HEK293 (cell line): ENCODE data around the gene KCNF1.

ENCODE experiments used
- KLF16 ChIP-seq: fragments of 450-650 bp; formaldehyde crosslinking; IDR thresholded peaks from 2 replicates; pipeline ENCODE4 v1.5.1; 2017; ENCODE audit warnings: missing biosample characterization, missing genetic modification characterization
- MZF1 ChIP-seq: fragments of 450-650 bp; formaldehyde crosslinking; IDR thresholded peaks from 2 replicates; pipeline ENCODE4 v1.5.1; 2017; ENCODE audit warnings: missing biosample characterization, missing genetic modification characterization, borderline replicate concordance
- ZBTB17 ChIP-seq: fragments of 450-650 bp; formaldehyde crosslinking; IDR thresholded peaks from 2 replicates; pipeline ENCODE4 v1.5.1; 2016; ENCODE audit warnings: missing biosample characterization, missing genetic modification characterization
- ZBTB7A ChIP-seq: fragments of 450-650 bp; formaldehyde crosslinking; IDR thresholded peaks from 2 replicates; pipeline ENCODE4 v1.5.1; 2016; ENCODE audit warnings: low read depth, missing biosample characterization, missing genetic modification characterization
- ZNF157 ChIP-seq: fragments of 450-650 bp; formaldehyde crosslinking; IDR thresholded peaks from 2 replicates; pipeline ENCODE4 v1.5.1; 2016; ENCODE audit warnings: missing biosample characterization, missing genetic modification characterization
- ZNF211 ChIP-seq: fragments of 450-650 bp; formaldehyde crosslinking; IDR thresholded peaks from 2 replicates; pipeline ENCODE4 v1.5.1; 2016; ENCODE audit warnings: low read depth, missing biosample characterization, missing genetic modification characterization
- ZNF354C ChIP-seq: fragments of 450-650 bp; formaldehyde crosslinking; IDR thresholded peaks from 2 replicates; pipeline ENCODE4 v1.5.1; 2016; ENCODE audit warnings: missing biosample characterization, missing genetic modification characterization, low read depth, borderline replicate concordance
- ZNF837 ChIP-seq: fragments of 450-650 bp; formaldehyde crosslinking; IDR thresholded peaks from 2 replicates; pipeline ENCODE4 v1.5.1; 2016; ENCODE audit warnings: missing biosample characterization, missing genetic modification characterization
- TF ChIP-seq, protein P1 (sequence below): fragments of 450-650 bp; formaldehyde crosslinking; IDR thresholded peaks from 2 replicates; pipeline ENCODE4 v1.5.1; 2016; ENCODE audit warnings: missing biosample characterization, missing genetic modification characterization
- TF ChIP-seq, protein P2 (sequence below): fragments of 450-650 bp; formaldehyde crosslinking; IDR thresholded peaks from 2 replicates; pipeline ENCODE4 v1.5.1; 2016; ENCODE audit warnings: missing biosample characterization, missing genetic modification characterization

DNA sequence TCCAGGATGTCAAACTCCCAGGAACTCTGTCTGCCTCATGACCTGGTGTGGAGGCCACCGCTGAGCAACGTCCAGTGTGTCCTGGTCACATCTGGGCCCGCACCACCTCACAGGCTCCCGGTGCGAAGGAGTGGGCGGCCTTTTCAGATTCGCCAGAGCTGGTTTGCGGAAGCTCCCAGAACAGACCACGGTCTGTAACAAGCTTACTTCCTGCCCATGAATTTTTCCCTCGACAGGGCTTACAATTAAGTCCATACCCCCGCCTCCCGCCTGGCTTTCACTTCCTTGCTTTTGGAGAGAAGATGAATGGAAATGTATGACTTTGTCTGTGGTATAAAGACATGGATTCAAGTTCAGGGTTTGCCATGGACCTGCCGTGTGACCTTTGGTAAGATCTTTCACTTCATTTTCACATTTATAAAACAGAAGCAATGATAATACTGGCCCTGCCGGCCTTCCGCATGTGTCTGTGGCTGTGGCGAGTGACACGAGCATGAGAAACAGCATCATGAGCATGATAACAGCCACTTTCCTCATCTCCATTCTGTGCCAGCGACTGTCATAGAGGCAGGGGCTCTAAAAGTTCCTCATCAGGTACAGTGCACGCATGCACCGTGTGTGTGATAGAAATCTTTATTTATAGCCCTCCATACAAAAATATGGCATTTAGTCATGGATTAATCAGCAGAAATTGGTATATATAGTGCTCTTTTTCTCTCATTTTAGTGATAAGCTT lies 31.0 kb upstream of the KCNF1 start:
- TF ChIP-seq, protein P1, sequence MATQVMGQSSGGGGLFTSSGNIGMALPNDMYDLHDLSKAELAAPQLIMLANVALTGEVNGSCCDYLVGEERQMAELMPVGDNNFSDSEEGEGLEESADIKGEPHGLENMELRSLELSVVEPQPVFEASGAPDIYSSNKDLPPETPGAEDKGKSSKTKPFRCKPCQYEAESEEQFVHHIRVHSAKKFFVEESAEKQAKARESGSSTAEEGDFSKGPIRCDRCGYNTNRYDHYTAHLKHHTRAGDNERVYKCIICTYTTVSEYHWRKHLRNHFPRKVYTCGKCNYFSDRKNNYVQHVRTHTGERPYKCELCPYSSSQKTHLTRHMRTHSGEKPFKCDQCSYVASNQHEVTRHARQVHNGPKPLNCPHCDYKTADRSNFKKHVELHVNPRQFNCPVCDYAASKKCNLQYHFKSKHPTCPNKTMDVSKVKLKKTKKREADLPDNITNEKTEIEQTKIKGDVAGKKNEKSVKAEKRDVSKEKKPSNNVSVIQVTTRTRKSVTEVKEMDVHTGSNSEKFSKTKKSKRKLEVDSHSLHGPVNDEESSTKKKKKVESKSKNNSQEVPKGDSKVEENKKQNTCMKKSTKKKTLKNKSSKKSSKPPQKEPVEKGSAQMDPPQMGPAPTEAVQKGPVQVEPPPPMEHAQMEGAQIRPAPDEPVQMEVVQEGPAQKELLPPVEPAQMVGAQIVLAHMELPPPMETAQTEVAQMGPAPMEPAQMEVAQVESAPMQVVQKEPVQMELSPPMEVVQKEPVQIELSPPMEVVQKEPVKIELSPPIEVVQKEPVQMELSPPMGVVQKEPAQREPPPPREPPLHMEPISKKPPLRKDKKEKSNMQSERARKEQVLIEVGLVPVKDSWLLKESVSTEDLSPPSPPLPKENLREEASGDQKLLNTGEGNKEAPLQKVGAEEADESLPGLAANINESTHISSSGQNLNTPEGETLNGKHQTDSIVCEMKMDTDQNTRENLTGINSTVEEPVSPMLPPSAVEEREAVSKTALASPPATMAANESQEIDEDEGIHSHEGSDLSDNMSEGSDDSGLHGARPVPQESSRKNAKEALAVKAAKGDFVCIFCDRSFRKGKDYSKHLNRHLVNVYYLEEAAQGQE: no peak
- no peak for TF ChIP-seq ZNF354C (tag by site-specific recombination)
- TF ChIP-seq ZNF837 (tag by site-specific recombination): no peak
- TF ChIP-seq, protein P2, sequence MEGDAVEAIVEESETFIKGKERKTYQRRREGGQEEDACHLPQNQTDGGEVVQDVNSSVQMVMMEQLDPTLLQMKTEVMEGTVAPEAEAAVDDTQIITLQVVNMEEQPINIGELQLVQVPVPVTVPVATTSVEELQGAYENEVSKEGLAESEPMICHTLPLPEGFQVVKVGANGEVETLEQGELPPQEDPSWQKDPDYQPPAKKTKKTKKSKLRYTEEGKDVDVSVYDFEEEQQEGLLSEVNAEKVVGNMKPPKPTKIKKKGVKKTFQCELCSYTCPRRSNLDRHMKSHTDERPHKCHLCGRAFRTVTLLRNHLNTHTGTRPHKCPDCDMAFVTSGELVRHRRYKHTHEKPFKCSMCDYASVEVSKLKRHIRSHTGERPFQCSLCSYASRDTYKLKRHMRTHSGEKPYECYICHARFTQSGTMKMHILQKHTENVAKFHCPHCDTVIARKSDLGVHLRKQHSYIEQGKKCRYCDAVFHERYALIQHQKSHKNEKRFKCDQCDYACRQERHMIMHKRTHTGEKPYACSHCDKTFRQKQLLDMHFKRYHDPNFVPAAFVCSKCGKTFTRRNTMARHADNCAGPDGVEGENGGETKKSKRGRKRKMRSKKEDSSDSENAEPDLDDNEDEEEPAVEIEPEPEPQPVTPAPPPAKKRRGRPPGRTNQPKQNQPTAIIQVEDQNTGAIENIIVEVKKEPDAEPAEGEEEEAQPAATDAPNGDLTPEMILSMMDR (tag by site-specific recombination): no peak
- TF ChIP-seq KLF16 (tag by site-specific recombination): no peak
- no peak for TF ChIP-seq ZBTB17 (tag by site-specific recombination)
- no peak for TF ChIP-seq ZNF157 (tag by site-specific recombination)
- no peak for TF ChIP-seq ZBTB7A
- TF ChIP-seq MZF1 (tag by site-specific recombination): no peak
- no peak for TF ChIP-seq ZNF211
